Vagina (tissue), 2 donors: ENCODE data around the gene AARSD1.

Experiments
- CTCF ChIP-seq, 3 experiments: fragments of 450-650 bp in 2 of 3; fragments of 200-600 bp in 1 of 3; sonication (generic) in 1 of 3; IDR thresholded peaks; one replicate each; pipeline ENCODE4 v1.5.1; 2017 to 2019; ENCODE audit warnings: antibody characterized with exemption in 3 of 3, mild to moderate bottlenecking in 2 of 3, moderate library complexity in 2 of 3
- POLR2A ChIP-seq, 2 donors: fragments of 450-650 bp; IDR thresholded peaks; one replicate each; pipeline ENCODE4 v1.6.1; 2017; ENCODE audit warnings: antibody characterized with exemption in 2 of 2, mild to moderate bottlenecking in 2 of 2, moderate library complexity in 2 of 2
- POLR2AphosphoS5 ChIP-seq, 2 donors: sonication (generic); formaldehyde crosslinking; IDR thresholded peaks; one replicate each; pipeline ENCODE4 v1.9.0; 2017; ENCODE audit warnings: antibody characterized with exemption in 2 of 2, mild to moderate bottlenecking in 2 of 2, low read depth in 1 of 2; ENCODE audit not compliant: insufficient read depth in 1 of 2

- TF ChIP-seq POLR2AphosphoS5 (IDR thresholded peaks at IDR 0.05; ENCODE audit: insufficient read depth in 1 of 2, low read depth in 1 of 2) (no peak), CTCF (IDR thresholded peaks at IDR 0.05) (no peak), POLR2A (IDR thresholded peaks at IDR 0.05) (no peak)
Measured at GRCh38 chr17:42908872-42909700, 55.2 kb downstream of the AARSD1 start.
